ENCODE data around the gene SNRPD3.

DNA sequence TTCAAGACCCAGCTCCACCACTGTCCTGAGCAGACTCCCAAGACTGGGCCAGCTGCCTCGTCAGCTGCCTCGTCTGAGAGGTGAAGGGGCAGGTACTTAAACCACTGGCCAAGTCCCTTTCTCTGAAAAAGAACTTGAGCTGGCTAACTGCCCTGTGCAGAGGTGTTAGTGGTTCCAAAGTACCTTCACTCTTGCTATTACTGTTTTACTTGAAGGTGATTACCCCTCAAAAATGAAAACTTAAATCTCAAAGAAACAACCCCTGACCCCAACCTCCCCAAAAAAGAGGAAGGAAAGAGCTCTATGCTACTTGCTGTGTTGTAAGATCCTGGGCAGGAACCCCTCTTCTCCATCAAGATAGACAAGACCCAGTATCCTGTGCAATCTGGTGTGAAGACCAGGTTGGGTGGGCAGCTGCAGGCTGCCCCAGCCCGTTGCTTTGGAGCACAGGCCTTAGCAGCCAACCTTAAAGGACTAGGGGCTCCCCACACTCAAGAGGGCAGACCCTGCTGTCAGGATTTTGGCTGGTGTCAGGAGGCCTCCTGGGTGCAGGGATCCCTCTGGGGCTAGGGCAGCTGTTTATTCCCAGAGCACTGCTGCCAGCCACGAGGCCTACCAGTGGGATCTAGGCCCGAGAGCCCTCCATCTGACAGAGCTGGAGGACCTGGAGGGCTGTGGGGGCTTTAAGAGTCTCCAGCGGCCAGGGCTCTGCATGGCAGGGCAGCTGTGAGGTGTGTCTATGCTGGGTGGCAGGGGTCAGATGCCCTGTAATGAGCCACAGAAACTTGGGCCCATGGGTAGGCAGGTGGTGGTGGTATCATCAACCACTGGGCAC is 13.9 kb upstream of the SNRPD3 start:
- TF ChIP-seq TAF1 (IDR thresholded peaks at IDR 0.05; ENCODE audit: borderline replicate concordance, insufficient read depth, low read length): no peak
- TF ChIP-seq, protein P1, sequence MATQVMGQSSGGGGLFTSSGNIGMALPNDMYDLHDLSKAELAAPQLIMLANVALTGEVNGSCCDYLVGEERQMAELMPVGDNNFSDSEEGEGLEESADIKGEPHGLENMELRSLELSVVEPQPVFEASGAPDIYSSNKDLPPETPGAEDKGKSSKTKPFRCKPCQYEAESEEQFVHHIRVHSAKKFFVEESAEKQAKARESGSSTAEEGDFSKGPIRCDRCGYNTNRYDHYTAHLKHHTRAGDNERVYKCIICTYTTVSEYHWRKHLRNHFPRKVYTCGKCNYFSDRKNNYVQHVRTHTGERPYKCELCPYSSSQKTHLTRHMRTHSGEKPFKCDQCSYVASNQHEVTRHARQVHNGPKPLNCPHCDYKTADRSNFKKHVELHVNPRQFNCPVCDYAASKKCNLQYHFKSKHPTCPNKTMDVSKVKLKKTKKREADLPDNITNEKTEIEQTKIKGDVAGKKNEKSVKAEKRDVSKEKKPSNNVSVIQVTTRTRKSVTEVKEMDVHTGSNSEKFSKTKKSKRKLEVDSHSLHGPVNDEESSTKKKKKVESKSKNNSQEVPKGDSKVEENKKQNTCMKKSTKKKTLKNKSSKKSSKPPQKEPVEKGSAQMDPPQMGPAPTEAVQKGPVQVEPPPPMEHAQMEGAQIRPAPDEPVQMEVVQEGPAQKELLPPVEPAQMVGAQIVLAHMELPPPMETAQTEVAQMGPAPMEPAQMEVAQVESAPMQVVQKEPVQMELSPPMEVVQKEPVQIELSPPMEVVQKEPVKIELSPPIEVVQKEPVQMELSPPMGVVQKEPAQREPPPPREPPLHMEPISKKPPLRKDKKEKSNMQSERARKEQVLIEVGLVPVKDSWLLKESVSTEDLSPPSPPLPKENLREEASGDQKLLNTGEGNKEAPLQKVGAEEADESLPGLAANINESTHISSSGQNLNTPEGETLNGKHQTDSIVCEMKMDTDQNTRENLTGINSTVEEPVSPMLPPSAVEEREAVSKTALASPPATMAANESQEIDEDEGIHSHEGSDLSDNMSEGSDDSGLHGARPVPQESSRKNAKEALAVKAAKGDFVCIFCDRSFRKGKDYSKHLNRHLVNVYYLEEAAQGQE (IDR thresholded peaks at IDR 0.05; ENCODE audit: insufficient read depth in 1 of 2, low read depth in 2 of 2, low read length in 2 of 2): no peak
